GM18507 (cell line): ENCODE results near the gene E4F1.

Source experiments
- DNase-seq: peaks from one replicate; pipeline ENCODE4 v3.0.0; 2011; ENCODE audit warnings: low read depth; ENCODE audit not compliant: insufficient read length; ENCODE audit errors: extremely low spot score
- FAIRE-seq: peaks from 2 replicates; lab custom pipeline; 2011; peaks lifted over from hg19 to GRCh38; lab: Jason Lieb, UNC

E4F1 gene

DNA sequence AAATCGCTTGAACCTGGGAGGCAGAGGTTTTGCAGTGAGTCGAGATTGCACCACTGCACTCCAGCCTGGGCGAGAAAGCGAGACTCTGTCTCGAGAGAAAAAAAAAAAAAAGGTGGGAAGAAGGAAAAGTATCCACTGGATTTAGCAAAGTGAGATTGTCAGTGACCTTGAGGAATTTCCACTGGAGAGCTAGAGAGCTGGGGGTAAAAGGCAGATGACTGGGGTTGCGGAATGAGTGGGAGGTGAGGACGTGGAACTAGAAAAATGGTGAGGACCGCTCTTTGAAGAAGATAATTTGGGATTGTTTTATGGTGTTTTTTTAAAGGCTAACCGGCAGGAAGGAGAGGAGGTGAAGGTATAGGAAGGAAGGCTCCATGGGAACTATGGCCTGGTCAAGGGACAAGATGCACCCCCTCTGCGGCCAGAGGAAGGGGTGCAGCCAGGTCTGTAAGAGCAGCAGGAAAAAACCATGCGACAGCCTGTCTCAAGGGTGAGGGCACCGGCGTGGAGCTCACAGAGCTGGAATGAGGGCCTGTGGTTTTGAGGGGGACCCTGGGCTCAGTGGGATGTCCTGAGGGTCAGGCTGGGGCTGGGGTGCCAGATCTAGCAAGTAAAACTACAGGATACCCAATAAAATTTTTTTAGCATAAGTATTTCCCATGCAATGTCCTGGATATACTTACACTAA is 18.8 kb upstream of the E4F1 start:
- DNase-seq = no peak
- FAIRE-seq = no peak

DNA sequence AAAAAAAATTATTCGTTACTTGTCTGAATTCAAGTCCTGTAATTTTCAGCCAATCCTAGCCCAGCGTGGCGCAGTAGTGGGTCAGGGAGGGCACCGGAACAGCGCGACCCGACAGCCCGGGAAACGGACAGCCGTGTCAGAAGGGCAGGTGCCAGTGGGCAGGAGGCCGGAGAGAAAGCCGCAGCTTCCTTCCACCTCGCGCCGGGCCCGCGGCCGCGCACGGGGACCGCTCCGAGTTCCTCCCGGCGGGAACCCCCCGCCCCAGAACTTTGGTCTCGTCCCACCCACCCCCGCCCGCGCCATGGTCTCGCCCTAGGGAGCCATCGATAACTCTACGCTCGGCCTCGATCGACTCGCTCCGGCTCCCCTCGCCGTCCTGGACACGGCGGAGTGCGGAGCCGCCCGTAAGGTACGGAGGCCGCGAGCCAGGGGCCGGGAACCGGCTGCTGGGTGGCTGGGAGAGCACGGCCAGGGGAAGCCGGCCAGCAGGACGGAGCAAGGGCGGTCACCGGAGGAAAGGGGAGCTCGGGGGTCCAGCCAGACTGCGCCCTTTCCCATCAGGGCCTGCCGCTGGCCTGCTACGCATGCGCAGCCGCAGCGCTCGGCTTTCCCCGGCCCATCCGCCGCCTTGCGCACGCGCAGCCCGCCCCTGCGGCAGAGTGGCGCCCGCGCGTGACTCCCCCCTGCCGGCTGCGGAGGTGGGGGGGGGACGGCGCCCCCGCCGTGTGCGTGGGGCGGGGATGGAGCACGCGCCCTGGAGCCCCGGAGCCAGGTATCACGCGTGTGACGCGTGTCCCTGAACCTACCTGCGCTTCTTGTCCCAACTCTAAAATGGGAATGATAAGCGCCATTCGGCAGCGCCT is 18.1 kb upstream of the E4F1 start, which contains the start of gene MLST8:
Gene MLST8 (plus strand): TSS at position 351 of the 863 bp plus-strand sequence. CDS start 632 bp downstream, outside the sequence.
- DNase-seq (peak; percentile 93), FAIRE-seq (peak; percentile 82)

DNA sequence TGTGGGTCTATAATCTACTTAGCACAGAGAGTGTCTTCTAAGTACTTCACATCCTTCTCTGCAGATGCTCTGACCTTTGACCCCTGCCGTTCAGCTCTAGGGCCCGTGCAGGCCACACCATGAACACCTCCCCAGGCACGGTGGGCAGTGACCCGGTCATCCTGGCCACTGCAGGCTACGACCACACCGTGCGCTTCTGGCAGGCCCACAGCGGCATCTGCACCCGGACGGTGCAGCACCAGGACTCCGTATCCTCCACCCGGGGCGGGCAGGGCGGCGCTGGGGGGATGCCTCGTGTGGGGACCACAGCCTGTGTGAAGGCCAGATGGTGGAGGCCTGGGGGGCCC is 17.5 kb upstream of the E4F1 start:
- DNase-seq (no peak), FAIRE-seq (no peak)

DNA sequence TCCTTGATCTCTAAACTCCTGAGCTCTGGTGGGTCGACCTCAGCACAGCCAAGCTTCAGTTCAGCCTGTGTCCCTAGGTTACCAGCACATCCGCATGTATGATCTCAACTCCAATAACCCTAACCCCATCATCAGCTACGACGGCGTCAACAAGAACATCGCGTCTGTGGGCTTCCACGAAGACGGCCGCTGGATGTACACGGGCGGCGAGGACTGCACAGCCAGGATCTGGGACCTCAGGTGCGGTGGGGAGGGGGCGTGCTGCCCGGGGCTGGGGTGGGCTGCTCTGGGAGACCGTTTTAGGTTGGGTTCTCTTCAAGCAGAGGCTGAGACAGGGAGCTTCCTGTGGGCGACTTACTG is 17.0 kb upstream of the E4F1 start:
- DNase-seq (no peak), FAIRE-seq (no peak)

DNA sequence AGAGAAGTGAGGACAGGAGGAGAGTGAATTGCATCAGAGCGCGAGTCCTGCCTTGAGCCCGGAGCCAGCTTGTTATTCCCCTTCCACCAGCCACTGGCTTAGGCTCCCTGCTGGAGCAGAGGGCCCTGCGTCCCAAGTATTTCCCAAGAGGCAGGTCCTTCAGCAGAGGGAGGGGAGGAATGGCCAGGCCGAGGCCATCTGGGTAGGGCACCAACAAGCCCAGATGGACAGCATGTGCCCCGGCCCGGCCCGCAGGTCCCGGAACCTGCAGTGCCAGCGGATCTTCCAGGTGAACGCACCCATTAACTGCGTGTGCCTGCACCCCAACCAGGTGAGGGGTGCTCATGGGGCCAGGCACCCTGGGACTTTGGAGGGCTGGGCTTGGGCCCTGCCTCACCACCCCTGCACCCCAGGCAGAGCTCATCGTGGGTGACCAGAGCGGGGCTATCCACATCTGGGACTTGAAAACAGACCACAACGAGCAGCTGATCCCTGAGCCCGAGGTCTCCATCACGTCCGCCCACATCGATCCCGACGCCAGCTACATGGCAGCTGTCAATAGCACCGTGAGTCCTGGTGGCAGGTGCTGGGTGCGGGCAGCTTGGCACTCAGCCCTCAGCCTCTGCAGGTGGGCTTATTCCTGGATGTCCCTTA is 16.5 kb upstream of the E4F1 start:
- DNase-seq (no peak), FAIRE-seq (no peak)

DNA sequence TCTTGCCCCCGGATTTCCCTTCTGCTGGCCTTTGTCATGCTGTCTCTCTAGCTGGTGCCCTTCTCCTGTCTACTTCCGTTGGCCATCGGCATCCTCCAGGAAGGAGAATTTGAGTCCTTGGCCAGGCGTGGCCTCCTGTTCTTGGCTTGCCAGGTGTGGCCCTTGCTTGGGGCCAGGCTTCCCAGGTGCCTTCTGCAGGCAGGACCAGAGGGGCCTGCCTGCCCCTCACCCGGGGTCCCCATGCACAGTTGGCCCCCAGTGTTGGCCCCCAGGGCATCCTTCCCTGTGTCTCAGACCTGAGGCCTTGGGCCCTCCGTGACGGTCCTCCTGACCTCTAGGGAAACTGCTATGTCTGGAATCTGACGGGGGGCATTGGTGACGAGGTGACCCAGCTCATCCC is 15.5 kb upstream of the E4F1 start:
- no peak for DNase-seq

DNA sequence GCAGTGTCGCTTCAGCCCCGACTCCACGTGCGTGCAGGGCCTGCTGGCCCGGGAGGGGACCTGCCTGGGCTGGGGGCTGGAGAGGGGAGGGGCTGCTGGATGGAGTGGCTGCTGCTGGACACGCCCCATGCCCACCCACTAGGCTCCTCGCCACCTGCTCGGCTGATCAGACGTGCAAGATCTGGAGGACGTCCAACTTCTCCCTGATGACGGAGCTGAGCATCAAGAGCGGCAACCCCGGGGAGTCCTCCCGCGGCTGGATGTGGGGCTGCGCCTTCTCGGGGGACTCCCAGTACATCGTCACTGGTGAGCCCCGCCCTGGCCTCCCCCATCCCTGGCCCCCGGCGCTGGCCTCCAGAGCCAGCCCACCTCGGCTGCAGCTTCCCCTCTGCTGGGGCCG is 15.1 kb upstream of the E4F1 start:
- DNase-seq (no peak), FAIRE-seq (no peak)

More for the DNA sequence above, 15.5 kb upstream of the E4F1 start:
- no peak for FAIRE-seq

DNA sequence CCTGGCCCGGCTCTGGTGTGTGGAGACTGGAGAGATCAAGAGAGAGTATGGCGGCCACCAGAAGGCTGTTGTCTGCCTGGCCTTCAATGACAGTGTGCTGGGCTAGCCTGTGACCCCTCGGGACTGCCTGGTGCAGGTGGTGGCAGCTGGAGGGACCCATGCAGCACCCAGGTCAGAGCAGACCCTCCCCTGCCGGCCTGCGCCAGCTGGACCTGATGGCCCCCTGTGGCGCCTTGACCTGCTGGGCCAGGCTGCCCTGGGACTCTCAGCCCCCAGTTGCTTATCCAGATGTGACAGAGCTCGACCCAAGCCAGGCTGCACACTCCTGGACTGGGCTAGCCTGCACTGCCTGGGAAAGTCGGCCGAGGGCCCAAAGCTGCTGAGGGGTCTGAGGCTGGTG is 14.6 kb upstream of the E4F1 start:
- FAIRE-seq = no peak
- no peak for DNase-seq

DNA sequence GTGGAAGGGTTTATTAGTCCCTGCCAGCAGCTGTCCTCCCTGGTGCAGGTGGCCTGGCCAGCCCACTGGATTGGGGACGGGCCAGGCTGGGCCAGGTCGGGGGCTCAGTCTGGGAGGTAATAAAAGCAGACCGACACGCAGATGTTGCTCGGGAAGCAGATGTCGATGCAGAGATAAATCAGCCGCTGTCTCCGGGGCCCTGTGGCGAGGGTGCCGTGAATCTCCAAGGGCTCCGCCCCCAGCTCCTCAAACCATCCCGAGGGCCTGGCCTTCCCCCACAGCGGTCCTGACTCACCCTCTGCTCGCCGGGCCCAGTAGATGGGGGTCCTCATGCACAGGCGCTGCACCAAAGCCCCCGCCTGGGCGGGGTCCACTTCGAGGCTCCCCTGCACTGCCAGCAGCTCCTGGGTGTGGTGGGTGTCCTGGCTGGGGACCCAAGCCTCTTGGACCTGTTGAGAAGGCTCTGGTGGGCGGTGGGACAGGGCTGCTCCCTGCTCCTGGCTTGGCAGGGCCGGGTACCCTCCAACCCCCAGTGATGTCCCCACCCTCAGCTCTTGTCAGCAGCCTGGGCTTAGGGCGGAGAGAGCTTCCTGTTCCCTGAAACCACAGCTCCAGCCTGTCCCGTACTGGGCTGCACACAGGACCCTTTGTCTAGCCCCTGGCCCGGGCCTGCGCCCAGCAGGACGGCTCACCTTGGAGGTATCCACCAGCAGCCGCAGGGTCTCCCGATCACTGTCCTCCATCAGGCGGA is 14.0 kb upstream of the E4F1 start:
- no peak for DNase-seq
- FAIRE-seq = no peak

DNA sequence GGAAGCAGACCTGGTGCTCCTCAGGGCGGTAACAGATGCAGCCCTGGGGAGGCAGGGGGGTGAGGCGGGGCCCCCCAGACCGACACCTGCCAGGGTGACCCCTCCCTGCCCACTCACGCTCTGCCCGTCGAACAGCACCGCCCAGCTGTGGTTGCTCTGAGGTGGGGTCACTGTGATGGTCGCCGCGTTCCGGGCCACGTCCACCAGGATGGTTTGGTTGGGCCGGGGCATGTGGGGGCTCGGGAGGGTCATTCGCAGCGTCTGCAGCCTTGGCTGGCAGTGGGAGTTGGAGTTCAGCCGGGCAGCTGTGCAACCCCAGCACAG is 13.4 kb upstream of the E4F1 start:
- DNase-seq (no peak), FAIRE-seq (no peak)

DNA sequence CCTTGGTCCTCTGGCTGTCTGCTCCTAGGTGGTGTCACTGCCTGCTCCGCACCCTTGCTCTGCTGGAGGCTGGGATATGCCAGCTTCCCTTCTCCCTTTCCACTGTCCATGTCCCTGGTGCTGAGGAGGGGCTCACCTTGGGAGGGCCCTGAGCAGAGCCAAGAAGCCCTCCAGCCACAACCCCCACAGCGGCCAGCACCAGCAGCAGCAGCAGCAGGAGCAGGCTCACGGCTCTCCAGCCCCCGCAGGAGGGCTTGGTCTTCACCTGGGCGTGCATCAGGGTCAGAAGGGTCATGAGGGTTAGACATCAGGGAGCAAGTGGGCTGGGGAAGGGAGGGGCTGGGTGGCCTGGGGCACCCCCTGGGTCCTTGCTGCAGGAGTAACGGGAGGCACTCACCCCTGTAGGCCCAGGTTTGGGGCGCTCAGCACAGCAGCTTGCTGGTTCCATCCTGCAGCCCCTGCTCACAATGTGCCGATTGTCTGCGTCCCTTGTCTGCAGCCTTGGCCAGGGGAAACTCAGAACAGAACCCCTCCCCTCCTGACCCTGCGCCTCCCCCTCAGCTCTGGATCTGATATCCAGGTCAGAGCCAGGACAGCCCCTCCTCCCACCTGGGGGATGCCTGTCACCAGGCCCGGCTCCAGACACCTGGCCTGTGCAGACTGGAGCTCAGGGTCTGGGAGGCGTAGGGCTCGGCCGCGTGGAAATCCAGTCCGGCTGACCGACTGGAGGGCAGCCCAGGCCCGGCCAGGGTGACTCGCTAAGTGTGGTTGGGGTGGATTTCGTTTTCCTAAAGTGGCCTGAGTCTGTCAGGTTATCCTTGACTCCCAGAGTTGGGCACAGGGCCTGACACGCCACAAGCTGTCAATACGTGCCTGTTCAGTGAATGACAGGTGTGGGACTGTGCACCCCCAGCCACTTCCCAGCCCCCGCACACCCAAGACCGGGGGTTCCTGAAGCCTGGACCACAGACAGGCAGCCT is 12.7 kb upstream of the E4F1 start, which contains the start of gene BRICD5:
Gene BRICD5 (minus strand): TSS at position 478 of the 980 bp plus-strand sequence. CDS start 30 bp downstream, at position 448.
- no peak for DNase-seq

DNA sequence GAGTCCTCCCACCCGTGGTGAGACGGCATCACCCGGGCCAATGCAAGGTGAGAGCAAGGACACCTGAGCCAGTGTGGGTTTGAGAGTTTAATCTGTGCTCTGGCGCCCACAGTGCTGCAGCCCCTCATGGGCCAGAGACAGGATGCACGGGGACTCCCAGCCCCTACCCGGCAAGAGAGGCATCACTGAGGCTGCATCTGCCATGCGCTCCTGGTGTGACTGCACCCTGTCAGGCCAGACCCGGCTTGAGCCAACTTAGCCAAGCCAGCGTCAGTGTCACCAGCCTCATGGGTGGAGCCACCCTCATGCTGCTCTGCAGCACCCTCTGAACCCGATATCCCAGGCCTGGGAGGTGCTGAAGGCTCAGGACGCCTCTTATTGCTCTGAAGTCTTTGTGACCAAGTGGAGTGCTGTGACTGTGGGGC is 11.5 kb upstream of the E4F1 start:
- no peak for DNase-seq
- no peak for FAIRE-seq

More for the DNA sequence above, 12.7 kb upstream of the E4F1 start, which contains the start of gene BRICD5:
- FAIRE-seq = no peak

DNA sequence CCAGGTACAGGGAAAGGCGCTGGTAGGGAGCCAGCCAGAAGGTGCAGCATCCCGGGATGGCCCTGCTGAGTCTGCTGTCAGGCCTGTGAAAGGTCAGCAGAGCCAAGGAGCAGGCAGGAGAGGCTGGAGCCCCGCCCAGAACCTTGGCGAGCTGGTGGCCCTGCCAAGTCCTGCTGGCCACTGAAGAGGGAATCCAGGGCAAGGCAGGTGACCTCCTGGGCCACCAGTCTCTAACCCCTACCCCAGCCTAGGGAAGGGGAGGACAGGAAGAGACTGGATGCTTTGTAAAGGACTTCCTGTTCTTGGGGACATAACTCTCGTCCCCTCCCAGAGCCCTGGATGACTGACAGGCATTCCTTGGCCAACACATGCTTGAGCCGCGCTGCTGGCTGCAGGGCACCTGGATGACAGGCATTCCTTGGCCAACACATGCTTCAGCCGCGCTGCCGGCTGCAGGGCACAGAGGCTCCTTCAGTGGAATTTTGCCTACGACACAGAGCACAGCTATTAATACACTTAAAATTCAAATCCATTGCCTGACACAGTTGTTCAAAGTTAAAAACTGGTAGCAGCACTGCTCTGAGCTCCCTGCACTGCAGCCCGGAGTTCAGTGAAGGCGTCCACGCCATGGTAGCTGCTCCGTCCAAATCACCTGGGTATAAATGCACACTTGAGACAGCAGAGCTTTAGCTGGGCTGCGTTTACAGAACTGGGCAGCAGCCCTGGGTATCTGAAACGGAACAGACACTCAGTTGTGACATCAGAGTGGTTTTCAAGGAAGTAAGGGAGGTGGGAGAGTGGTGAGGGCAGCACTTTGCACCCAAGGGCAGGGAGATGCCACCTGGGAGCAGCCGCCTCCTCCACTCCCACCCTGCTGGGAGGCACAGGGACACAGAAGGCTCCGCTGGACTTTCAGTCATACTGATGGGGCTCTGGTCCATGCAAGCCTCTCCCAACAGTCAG is 10.7 kb upstream of the E4F1 start:
- DNase-seq (no peak), FAIRE-seq (no peak)

DNA sequence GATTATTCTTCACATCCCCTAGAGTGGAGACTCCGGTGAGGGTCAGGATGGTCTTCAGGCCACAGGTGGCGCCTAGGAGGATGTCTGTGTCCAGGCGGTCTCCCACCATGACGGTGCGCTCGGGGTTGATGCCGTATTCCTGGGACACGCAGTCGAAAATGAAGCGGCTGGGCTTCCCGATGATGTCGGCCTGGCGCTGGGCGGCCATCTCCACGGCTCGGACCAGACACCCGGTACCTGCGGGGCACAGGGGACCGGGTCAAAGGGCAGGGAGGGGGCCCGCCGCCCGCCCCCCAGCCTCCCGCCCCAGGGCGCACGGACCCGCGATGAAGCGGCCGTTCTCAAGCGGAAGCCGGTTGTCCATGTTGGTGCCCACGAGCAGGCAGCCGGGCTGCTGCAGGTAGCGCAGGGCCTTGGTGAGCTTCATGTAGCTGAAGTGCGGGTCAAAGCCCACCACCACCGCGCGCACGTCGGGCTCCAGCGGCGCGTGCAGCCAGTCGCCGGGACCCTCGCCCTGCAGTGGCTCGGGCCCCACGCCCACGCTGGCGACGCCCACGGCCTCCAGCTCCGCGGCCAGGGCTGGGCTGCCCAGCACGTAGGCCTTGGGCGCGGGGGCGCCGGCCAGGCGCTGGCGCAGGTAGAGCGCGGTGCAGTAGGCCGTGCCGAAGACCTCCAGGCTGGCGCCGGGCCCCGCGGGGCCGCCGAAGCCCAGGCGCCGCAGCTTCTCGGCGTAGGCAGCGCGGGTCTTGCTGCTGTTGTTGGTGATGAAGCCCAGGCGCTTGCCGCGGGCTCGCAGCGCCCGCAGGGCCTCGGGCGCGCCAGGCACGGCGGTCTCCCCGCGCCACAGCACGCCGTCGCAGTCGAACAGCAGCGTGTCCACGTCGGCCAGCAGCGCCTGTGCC is 9.3 kb upstream of the E4F1 start:
- DNase-seq (no peak), FAIRE-seq (no peak)

DNA sequence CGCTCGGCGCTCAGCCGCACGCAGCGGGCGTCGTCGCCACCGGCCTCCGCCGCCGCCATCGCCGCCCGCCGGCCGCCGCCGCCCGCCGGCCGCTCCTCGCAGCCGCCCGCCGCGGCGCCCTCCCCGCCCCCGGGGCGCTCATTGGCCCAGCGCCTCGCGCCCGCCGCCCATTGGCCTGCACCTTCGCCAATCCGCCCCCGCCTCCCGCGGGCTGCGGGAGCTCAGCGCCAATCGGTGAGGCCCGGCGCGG is 8.7 kb upstream of the E4F1 start, which contains the start of gene PGP:
Gene PGP (minus strand): TSS at position 122 of the 250 bp plus-strand sequence. CDS start 63 bp downstream, at position 59.
- DNase-seq = no peak
- no peak for FAIRE-seq

DNA sequence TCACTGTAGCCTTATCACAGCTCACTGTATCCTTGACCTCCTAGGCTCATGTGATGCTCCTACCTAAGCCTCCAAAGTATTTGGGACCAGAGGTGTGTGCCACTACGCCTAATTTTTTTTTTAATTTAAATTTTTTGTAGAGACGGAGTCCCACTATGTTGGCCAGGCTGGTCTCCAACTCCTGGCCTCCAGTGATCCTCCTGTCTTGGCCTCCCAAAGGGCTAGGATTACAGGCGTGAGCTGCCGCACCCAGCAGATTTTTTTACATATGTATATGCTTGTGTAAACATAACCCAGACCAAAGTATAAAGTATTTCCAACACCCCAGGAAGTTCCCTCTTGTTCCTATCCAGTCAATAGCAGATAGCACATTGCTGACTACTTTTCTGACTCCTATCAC is 7.1 kb upstream of the E4F1 start:
- DNase-seq = no peak
- FAIRE-seq = no peak

DNA sequence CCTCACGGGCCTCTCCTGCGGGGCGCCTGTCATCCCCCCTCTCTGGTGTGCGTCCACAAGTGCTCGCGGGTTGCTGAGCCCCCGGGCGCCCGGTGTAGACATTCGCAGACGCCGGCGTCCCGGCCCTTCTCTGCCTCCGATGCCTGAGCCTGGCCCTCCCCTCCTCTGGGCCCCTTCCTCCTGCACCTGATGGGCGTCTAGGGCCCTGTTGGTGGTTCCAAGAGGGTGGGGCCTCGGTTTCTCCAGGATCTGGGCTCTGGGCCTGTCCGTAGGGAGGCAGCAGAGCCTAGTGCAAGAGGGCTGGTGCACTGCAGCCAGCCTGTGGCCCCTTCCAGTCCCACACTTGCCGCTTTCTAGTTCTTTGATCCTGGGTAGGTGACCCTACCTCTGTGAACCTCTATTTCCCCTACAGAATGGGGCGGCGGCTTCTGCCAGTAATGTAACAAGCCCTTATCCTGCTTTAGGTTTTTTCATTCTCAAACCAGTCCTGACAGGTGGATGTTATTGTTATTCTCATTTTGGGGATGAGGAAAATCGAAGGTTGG is 623 bp downstream of the E4F1 start:
- FAIRE-seq (no peak), DNase-seq (no peak)
